D721Med (cell line): Measurements from ENCODE around the gene STAC2.
"Not testable (repeated sequence)": the region's sequence is repeated elsewhere in the genome, so short reads cannot be mapped to it uniquely, and the experiment has no call there.

Experiments used
- DNase-seq: peaks from one replicate; pipeline ENCODE4 v3.0.0; 2011; ENCODE audit warnings: low spot score; ENCODE audit not compliant: insufficient read length
- FAIRE-seq: peaks from 2 replicates; lab custom pipeline; 2011; peaks lifted over from hg19 to GRCh38; lab: Jason Lieb, UNC
- TF ChIP-seq, protein P1 (sequence below): IDR thresholded peaks from 2 replicates; pipeline ENCODE4 v1.5.1; 2012; ENCODE audit warnings: mild to moderate bottlenecking, control low read depth; ENCODE audit not compliant: insufficient read depth; ENCODE audit errors: missing control alignments

The STAC2 gene

DNA sequence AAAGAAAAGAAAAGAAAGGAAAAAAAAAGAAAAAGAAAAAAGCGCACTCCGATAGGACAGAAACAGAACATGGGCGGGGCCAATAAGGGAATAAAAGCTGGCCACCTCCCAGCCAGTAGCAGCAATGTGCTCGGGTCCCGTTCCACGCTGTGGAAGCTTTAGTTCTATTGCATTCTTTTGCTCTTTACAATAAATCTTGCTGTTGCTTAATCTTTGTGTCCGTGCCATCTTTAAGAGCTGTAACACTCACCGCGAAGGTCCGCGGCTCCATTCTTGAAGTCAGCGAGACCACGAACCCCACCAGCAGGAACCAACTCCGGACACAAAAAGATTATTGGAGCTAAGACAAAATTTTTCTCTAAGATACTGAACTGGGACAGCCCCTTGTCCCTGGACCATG lies 56.6 kb downstream of the STAC2 start:
- FAIRE-seq (no peak), DNase-seq (no peak)
- TF ChIP-seq, protein P1, sequence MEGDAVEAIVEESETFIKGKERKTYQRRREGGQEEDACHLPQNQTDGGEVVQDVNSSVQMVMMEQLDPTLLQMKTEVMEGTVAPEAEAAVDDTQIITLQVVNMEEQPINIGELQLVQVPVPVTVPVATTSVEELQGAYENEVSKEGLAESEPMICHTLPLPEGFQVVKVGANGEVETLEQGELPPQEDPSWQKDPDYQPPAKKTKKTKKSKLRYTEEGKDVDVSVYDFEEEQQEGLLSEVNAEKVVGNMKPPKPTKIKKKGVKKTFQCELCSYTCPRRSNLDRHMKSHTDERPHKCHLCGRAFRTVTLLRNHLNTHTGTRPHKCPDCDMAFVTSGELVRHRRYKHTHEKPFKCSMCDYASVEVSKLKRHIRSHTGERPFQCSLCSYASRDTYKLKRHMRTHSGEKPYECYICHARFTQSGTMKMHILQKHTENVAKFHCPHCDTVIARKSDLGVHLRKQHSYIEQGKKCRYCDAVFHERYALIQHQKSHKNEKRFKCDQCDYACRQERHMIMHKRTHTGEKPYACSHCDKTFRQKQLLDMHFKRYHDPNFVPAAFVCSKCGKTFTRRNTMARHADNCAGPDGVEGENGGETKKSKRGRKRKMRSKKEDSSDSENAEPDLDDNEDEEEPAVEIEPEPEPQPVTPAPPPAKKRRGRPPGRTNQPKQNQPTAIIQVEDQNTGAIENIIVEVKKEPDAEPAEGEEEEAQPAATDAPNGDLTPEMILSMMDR, result no peak

DNA sequence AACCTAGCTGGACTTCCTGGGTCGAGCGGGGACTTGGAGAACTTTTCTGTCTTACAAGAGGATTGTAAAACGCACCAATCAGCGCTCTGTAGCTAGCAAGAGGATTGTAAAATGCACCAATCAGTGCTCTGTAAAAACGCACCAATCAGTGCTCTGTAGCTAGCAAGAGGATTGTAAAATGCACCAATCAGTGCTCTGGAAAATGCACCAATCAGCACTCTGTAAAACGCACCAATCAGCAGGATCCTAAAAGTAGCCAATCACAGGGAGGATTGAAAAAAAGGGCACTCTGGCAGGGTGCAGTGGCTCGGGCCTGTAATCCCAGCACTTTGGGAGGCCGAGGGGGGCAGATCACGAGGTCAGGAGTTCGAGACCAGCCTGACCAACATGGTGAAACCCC lies 57.2 kb downstream of the STAC2 start:
- not testable (repeated sequence) for DNase-seq, FAIRE-seq

DNA sequence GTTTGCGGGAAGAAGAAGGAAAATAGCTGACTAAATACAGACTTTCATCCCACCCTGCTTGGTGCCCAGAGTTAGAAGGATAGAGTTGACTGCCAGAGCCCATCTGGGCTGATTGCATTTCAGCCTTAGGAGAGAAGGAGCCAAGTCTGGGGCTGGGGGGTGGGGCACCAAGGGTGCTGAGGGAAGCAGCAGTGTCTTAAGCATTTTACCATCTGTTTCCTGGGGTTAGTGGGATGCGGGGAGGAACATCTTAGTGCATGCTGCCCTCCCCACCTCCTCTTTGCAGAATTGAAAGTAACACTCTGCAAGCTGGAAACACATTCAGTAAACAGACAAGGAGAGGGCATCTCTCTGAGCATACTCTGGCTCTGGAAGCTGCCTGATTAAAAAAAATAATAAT lies 58.3 kb downstream of the STAC2 start:
- no peak for FAIRE-seq
- TF ChIP-seq, protein P1, result no peak
- DNase-seq, result peak; percentile 83

DNA sequence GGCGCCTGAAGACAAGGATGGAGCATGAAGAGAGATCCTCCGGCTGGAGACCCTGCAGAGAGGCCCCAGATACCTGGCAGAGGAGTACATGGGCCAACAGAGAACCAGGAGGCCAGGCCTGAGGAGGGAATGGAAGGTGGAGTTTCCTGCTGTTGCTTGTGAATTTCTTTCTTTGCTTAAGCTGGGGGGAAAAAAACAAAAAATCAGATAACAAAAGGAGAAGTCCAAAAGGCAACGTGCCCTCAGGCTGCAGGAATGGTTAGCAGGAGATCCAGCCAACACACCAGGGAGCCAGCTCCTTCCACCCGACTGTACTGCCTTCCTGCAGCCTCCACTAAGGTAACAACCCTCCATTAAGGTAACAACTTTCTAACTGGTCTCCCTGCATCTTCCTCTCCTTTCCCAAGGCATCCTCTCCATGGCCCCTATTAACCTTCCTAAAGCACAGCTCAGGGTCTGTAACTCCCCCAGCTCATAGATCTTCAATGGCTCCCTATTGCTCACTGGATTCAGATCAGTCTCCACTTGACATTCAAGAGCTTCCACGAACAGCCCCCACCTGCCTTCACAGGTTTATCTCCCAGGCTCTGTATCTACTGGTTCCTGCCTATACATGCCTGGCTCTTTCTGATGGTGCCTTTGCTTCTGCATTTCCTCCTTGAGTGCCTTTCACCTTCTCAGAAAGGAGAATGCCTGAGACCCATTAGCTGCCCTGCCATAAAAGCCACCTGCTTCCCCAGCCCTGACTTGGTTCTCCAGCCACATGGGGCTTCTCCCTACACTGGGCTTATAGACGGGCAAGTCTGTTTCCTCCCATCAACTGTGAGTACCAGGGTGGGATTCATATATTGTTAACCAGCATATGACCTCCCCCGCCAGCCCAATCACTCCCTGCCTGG lies 59.1 kb downstream of the STAC2 start:
- FAIRE-seq (no peak), DNase-seq (no peak)
- TF ChIP-seq, protein P1, result no peak

DNA sequence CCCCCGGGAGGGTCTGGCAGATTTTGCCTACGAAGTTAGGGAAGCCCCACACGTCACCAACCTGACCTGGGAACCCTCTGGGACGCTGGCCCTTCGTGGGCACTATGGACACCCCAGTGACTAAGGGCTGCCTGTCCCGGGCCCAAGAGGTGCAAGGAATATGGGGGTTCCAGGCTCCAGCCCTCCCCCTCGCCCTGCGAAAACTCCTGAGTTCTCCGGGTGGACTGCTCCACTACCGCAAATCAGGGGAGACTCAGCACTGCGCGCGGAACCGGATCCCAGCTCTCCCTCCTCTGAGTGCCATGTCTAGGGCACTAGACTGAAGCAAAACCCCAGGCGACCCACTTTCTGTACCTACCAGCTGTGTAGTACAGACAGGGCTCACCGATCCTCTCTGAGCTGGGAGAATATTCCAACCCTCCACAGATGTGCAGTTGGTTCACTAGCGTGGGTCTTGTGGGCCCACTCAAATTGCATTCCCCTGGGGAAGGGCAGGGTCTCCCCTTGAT lies 59.9 kb downstream of the STAC2 start, which contains the start of gene ARL5C:
TSS of gene ARL5C (minus strand) at position 321 of the 509 bp plus-strand sequence. CDS start 401 bp downstream, outside the sequence.
- FAIRE-seq (no peak), DNase-seq (no peak)
- TF ChIP-seq, protein P1, result no peak

DNA sequence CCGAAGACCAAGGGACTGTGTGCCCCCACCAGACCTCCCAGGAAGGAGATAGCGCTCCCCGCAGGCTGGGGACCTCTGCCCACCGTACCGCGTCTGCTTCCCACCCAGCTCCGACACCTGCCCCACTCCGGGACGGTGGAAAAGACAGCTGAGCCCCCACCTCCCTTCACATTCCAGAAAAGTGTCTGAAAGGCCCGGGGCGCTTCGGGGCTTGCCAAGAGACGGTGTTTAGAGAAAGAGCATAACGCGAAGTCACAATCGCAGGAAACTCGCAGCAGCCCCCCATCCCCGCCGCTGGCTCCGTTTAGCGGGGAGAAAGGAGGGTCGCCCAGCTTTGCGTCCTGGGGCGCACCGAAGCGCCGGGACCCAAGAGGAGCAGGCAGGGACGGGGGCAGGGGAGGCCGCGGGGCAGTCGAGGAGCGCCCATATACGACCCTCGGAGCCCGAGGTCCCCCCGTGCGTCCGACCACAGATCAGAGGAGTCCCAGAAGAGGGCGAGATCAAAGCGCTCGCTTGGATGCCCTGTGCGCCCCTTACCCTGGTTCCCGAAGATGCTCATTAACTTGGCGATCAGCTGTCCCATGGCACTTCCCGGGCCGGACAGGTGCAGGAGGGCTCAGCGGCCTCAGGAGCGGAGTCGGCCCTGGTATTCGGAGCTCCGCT lies 60.4 kb downstream of the STAC2 start:
- DNase-seq, result no peak
- TF ChIP-seq, protein P1, result no peak
- no peak for FAIRE-seq

DNA sequence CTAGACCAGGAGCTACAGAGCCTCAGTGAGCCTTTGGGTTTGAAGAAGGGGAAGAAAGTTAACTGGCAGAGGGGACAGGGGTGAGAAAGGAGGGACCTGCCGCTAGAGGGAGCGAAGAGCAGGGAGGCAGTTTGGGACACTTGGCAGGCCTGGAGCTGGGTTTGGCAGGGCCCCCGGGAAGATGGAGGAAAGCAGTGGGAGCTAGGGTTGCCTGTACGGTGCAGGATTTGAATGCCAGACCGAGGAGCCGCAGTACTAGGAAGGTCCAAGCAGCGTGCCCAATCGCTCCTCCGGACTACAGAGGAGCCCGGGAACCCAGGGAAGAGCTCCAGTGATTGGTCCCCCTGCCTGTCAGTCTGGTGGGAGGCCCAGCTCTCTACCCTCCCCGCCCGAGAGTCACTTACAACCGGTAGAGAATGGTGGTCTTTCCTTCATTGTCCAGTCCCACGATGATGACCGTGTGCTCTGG lies 61.0 kb downstream of the STAC2 start:
- DNase-seq (peak; percentile 70), FAIRE-seq (no peak)
- TF ChIP-seq, protein P1, result peak; percentile 92
